Heart right ventricle (tissue), 16 donors: ENCODE results near the gene COL25A1. TPM values are rescaled to one million over a fixed set of nuclear protein-coding genes. Genes with fewer than 3 reads are reported as not detected.

ENCODE experiments used
- ATAC-seq, 8 donors: fragments of 200-7000 bp; cut with Tn5 transposase; one replicate each; pipeline ENCODE4 v1.9.1; 2020; ENCODE audit warnings: mild to moderate bottlenecking in 8 of 8, moderate library complexity in 8 of 8, moderate number of reproducible peaks in 1 of 8
- DNase-seq, 2 donors: peaks; one replicate each; pipeline ENCODE4 v3.0.0-alpha.2; 2020
- H3K27ac ChIP-seq, 10 donors: fragments of 200-600 bp; sonication (generic) in 2 of 10; one replicate each; pipeline versions ENCODE4 v1.5.0 to v1.8.0; 2020 to 2022; ENCODE audit warnings: mild to moderate bottlenecking in 3 of 10
- H3K27me3 ChIP-seq, 7 donors: fragments of 200-600 bp; one replicate each; pipeline ENCODE4 v1.8.0; 2021 to 2022; ENCODE audit warnings: mild to moderate bottlenecking in 2 of 7
- H3K36me3 ChIP-seq, 9 donors: fragments of 200-600 bp; sonication (generic) in 1 of 9; one replicate each; pipeline versions ENCODE4 v1.5.0 to v1.8.0; 2020 to 2022; ENCODE audit warnings: mild to moderate bottlenecking in 2 of 9
- H3K4me1 ChIP-seq, 9 donors: fragments of 200-600 bp; sonication (generic) in 1 of 9; one replicate each; pipeline versions ENCODE4 v1.5.0 to v1.8.0; 2020 to 2022; ENCODE audit warnings: mild to moderate bottlenecking in 4 of 9
- H3K4me3 ChIP-seq, 10 donors: fragments of 200-600 bp; sonication (generic) in 2 of 10; one replicate each; pipeline versions ENCODE4 v1.5.0 to v1.8.0; 2020 to 2022; ENCODE audit warnings: mild to moderate bottlenecking in 7 of 10, moderate library complexity in 2 of 10
- H3K9me3 ChIP-seq, 11 donors: fragments of 200-600 bp in 10 of 11; sonication (generic) in 2 of 11; one replicate each; pipeline versions ENCODE4 v1.5.0 to v1.8.0; 2013 to 2022; ENCODE audit warnings: mild to moderate bottlenecking in 2 of 11, control low read depth in 1 of 11, moderate library complexity in 1 of 11
- WGBS, 2 donors: extraction: QIAGEN DNeasy Blood & Tissue Kit; methylation state at CpG; one replicate each; pipeline ENCODE4 v1.1.7; 2013; ENCODE audit warnings: inconsistent platforms in 1 of 2; 5-methylcytosine and 5-hydroxymethylcytosine counted together
- intact Hi-C, 10 donors: fragments of 100-400 bp; cut with DNase I; formaldehyde crosslinking; loops; one replicate each; pipeline versions ENCODE4 v1.11.1 to v1.14.2; 2022
- polyA plus RNA-seq, 2 donors: library from polyadenylated mRNA; stranded (reverse); fragments of 200-250 nt; gene quantifications; one replicate each; pipeline ENCODE4 v1.2.3, GENCODE V29; 2013
- total RNA-seq, 10 donors: library from RNA; stranded (reverse); fragmentation: NEBNext Ultra II Directional in 3 of 10; extraction: Animal tissue kit (Norgen Biotek cat#: 25700) in 3 of 10; gene quantifications; one replicate each; pipeline versions ENCODE4 v1.2.1 to v1.2.4, GENCODE V29; 2021 to 2023
- TF ChIP-seq, protein P1 (sequence below), 9 donors: fragments of 200-600 bp; sonication (generic) in 2 of 9; IDR thresholded peaks; one replicate each; pipeline versions ENCODE4 v1.5.0 to v1.8.0; 2021 to 2022; ENCODE audit warnings: antibody characterized with exemption in 9 of 9, mild to moderate bottlenecking in 5 of 9, moderate library complexity in 1 of 9
- donor health status: Arrhythmogenic right ventricular cardiomyopathy.
- donor health status: ischemic (EF 13 %, LVEDD 7.1; RV severe dilation, severe dysfunction).
- donor health status: healthy with polysubstance abuse.
- donor health status: DM: no; HTN: yes; CAD: no.
- donor health status: DM: no; HTN: no; CAD: no.
- donor health status: ischemic (EF 25% LVEDD 6.9; RV normal size, moderate dysfunction).
- donor health status: ischemic (EF 25% LVEDD 5.7; RV mildly dilated, moderate dysfunction).
- donor health status: healthy.
- donor health status: DM: yes; HTN: yes; CAD: no.
- donor health status: Ischemic cardiomyopathy.
- donor health status: ischemic (EF 35%, LVEDD 5.7; RV mildly dilated, moderate dysfunction).
- donor health status: nonischemic (EF 11% LVEDD 7.7; RV severe dilation, severe dysfunction).
- donor health status: DM: yes; HTN: yes; CAD: no.
- donor health status: PGD.
- donor health status: ischemic (EF 29% LVEDD 5.4; RV normal size, mild dysfunction).
- donor health status: nonischemic (EF 23%, LVEDD 6.1; RV moderate dilation, normal function).

The COL25A1 gene
- total and polyA plus RNA-seq, 12 donors: 0.07 to 1.2 (median 0.41) TPM

DNA sequence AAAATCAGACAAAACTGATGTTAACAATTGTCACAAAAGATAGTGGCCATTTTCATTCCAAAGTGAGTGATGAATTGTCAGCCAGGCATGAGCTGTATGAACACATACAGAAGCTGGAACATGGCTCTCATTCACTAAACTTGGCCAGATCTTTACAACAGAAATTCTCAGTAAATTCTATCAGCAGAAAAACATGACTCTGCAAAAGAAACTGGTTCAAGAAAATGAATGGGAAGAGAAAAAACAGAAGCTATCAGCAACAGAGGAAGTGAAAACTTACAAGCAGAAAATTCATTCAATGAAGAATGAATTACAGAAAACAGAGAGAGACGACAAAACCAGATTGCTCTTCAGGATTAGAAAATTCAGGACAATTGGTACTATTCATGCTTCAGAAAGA lies 249.6 kb downstream of the COL25A1 start:
- no peak overlapping the region for H3K27ac ChIP-seq
- intact Hi-C loops: no loop called here
- H3K4me3 ChIP-seq: no peak overlapping the region
- 62 to 76% methylated on average over 1 of the region's 1 CpG for WGBS, 2 donors
- H3K4me1 ChIP-seq: no peaks in the 10 kb centered on the region
- H3K36me3 ChIP-seq: no peaks in the 10 kb centered on the region
- TF ChIP-seq, protein P1, sequence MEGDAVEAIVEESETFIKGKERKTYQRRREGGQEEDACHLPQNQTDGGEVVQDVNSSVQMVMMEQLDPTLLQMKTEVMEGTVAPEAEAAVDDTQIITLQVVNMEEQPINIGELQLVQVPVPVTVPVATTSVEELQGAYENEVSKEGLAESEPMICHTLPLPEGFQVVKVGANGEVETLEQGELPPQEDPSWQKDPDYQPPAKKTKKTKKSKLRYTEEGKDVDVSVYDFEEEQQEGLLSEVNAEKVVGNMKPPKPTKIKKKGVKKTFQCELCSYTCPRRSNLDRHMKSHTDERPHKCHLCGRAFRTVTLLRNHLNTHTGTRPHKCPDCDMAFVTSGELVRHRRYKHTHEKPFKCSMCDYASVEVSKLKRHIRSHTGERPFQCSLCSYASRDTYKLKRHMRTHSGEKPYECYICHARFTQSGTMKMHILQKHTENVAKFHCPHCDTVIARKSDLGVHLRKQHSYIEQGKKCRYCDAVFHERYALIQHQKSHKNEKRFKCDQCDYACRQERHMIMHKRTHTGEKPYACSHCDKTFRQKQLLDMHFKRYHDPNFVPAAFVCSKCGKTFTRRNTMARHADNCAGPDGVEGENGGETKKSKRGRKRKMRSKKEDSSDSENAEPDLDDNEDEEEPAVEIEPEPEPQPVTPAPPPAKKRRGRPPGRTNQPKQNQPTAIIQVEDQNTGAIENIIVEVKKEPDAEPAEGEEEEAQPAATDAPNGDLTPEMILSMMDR (IDR thresholded peaks at IDR 0.05): no peak
- no peaks in the 10 kb centered on the region for H3K9me3 ChIP-seq
- no peak for DNase-seq
- no peaks in the 10 kb centered on the region for H3K27me3 ChIP-seq
- ATAC-seq: no peak

DNA sequence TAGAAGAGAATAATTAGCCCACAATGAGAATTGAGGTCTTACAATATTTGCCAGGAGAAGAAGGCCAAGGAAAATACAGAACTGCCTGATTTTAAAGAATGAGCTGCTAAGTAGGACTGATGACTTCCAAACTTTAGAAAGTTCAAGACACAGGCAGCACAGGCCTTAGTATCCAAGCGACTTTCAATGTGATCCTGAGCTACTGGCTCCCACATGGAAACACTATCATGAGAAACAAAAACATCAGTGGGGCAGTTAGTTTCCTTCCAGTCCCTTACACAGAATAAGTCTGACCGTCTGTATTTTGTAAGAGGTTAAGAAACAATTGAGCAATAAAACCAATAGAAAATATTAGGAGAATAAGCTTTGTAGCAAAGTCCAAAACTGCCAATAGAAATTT lies 251.4 kb downstream of the COL25A1 start:
- H3K4me3 ChIP-seq: no peak overlapping the region
- 81 to 82% methylated on average over 2 of the region's 2 CpGs for WGBS, 2 donors
- no peaks in the 10 kb centered on the region for H3K27me3 ChIP-seq
- no peak for DNase-seq
- TF ChIP-seq, protein P1 (IDR thresholded peaks at IDR 0.05): no peak
- peak in 2 of 8 donors; percentile 27 to 38 for ATAC-seq
- no peaks in the 10 kb centered on the region for H3K36me3 ChIP-seq
- peaks cover 0 to 14% (median 7%) of the 10 kb centered on the region in 9 donors for H3K4me1 ChIP-seq
- H3K27ac ChIP-seq: no peak overlapping the region
- no peaks in the 10 kb centered on the region for H3K9me3 ChIP-seq
- intact Hi-C loops: no loop called here

DNA sequence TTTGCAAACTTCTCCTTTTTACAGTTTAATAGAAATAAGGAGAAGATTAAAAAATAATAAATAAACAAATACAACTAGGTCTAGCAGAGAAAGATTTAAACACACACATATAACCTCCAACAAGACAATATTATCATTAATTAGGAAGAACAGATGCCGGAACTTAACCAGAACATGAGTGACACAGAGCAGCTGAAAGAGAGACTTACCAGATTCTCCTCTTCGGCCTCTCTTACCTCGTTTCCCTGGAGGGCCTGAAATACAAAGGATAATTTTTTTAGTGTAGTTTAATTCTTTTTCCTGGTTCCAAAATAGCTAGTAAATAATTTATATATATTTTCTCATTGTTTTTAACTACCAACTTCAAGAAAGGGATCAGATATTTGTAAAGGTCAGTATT lies 252.5 kb downstream of the COL25A1 start:
- no peak overlapping the region for H3K4me3 ChIP-seq
- no peaks in the 10 kb centered on the region for H3K36me3 ChIP-seq
- no peak for DNase-seq
- no peaks in the 10 kb centered on the region for H3K27me3 ChIP-seq
- TF ChIP-seq, protein P1 (IDR thresholded peaks at IDR 0.05): no peak
- no peaks in the 10 kb centered on the region for H3K9me3 ChIP-seq
- no peak for ATAC-seq
- intact Hi-C loops: no loop called here
- 84 to 88% methylated on average over 3 of the region's 3 CpGs for WGBS, 2 donors
- no peak overlapping the region for H3K27ac ChIP-seq
- peaks cover 0 to 16% (median 7%) of the 10 kb centered on the region in 9 donors for H3K4me1 ChIP-seq

GRCh38 chr4:109046471-109047201 lies 255.8 kb downstream of the COL25A1 start:
- Histone ChIP-seq H3K9me3 (no peaks in the 10 kb centered on the region), H3K36me3 (no peaks in the 10 kb centered on the region), H3K27me3 (no peaks in the 10 kb centered on the region), H3K4me1 (peaks cover 0 to 16% (median 7%) of the 10 kb centered on the region in 9 donors), H3K27ac (peak overlapping the region in 3 of 10 donors; percentile 27 to 47 (median 37)), H3K4me3 (peak overlapping the region in 7 of 10 donors; percentile 22 to 36 (median 31))
- ATAC-seq (peak in 5 of 8 donors; percentile 14 to 67 (median 35)), DNase-seq (no peak)
- 28 to 46% methylated on average over 7 of the region's 7 CpGs for WGBS, 2 donors
- TF ChIP-seq, protein P1 (IDR thresholded peaks at IDR 0.05): no peak
- intact Hi-C loops: no loop called here
